ENCODE results near the gene PTGFRN.
"Not testable (repeated sequence)": the region's sequence is repeated elsewhere in the genome, so short reads cannot be mapped to it uniquely, and the experiment has no call there.

PTGFRN gene

DNA sequence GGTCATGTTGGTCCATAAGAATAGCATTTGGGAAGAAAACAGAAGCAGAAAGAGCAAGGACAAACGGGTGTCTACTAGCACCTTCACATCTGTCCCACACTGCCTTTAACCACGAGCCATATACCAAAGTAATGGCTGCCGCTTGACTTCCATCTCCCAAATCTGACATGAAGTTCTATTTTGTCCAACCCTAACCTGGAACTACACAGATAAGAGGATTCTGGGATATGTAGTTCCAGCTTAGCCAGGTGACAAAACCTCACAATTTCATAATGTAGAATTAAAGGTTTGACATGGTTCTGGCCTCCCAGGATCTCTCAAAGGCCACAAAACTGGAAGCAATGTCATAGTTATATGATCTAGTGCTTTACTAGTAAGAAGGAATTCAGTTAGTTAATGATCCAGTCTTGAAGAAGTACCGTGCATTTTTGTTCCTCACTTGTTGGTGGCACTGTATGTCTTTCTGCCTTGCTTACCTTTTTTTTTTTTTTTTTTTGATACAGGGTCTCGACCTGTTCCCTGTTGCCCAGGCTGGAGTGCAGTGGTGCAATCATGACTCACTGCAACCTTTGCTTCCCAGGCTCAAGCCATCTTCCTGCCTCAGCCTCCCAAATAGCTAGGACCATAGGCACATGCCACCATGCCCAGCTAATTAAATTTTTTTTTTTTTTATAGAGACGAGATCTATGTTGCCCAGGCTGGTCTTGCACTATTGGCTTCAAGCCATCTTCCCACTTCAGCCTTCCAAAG is 17.5 kb downstream of the PTGFRN start:
- Histone ChIP-seq H3K9ac (ENCODE audit: insufficient read length) (no peak overlapping the region), H3K9me3 (ENCODE audit: low read depth, low read length) (no peaks in the 10 kb centered on the region), H3K27ac (no peak overlapping the region), H3K4me3 (no peak overlapping the region), H3K36me3 (ENCODE audit: insufficient read depth, low read length) (no peaks in the 10 kb centered on the region)
- TF ChIP-seq POLR2AphosphoS5 (IDR thresholded peaks at IDR 0.05; ENCODE audit: borderline replicate concordance, low read depth, low read length) (no peak), EZH2 (IDR thresholded peaks at IDR 0.05) (no peak), FOXP2 (optimal IDR thresholded peaks at IDR 0.05; ENCODE audit: control extremely low read depth, extremely low read length, insufficient read depth) (no peak)
- DNase-seq (ENCODE audit: low read depth, low spot score): no peak

DNA sequence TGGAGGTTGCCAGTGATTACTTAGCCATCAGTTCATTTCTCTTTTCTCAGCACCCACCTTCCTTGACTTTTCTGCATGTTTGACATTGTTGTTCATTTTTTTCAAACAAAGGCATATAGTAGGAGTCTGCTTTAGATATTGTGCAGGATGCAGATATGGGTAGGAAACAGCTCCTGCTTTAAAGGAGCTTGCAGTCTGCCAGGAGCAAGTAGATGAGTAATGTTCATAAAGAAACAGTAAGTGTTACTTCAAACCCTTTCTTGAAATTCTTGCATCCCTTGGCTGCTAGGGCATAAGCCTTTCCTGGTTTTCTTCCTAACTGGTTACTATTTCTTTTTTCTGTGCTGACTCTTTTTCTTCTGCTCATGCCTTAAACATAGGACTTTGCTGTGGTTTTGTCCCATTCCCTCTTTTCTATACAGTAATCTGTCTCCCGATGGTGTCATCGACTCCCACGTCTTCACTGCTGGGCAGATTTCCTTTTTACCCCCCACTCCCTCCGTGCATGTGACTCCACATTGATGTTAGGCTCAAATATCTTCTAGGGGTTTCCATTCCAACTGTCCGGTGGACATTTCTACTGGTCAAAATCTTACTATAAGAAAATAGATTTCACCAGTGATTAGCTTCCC is 20.4 kb downstream of the PTGFRN start:
- no peak for DNase-seq (ENCODE audit: low read depth, low spot score)
- H3K4me3 ChIP-seq: no peak overlapping the region
- no peak overlapping the region for H3K9ac ChIP-seq (ENCODE audit: insufficient read length)
- H3K27ac ChIP-seq: no peak overlapping the region
- no peaks in the 10 kb centered on the region for H3K9me3 ChIP-seq (ENCODE audit: low read depth, low read length)
- no peak for TF ChIP-seq FOXP2 (optimal IDR thresholded peaks at IDR 0.05; ENCODE audit: control extremely low read depth, extremely low read length, insufficient read depth)
- H3K36me3 ChIP-seq (ENCODE audit: insufficient read depth, low read length): no peaks in the 10 kb centered on the region

- H3K9me3 ChIP-seq (ENCODE audit: low read depth, low read length): no peaks in the 10 kb centered on the region
- no peak overlapping the region for H3K9ac ChIP-seq (ENCODE audit: insufficient read length)
- no peak overlapping the region for H3K27ac ChIP-seq
- TF ChIP-seq EZH2 (IDR thresholded peaks at IDR 0.05): no peak
- no peak for TF ChIP-seq POLR2AphosphoS5 (IDR thresholded peaks at IDR 0.05; ENCODE audit: borderline replicate concordance, low read depth, low read length)
- no peak for TF ChIP-seq FOXP2 (optimal IDR thresholded peaks at IDR 0.05; ENCODE audit: control extremely low read depth, extremely low read length, insufficient read depth)
- no peak for DNase-seq (ENCODE audit: low read depth, low spot score)
- H3K4me3 ChIP-seq: no peak overlapping the region
- no peaks in the 10 kb centered on the region for H3K36me3 ChIP-seq (ENCODE audit: insufficient read depth, low read length)
Measured at GRCh38 chr1:116931016-116931918, 21.6 kb downstream of the PTGFRN start.

DNA sequence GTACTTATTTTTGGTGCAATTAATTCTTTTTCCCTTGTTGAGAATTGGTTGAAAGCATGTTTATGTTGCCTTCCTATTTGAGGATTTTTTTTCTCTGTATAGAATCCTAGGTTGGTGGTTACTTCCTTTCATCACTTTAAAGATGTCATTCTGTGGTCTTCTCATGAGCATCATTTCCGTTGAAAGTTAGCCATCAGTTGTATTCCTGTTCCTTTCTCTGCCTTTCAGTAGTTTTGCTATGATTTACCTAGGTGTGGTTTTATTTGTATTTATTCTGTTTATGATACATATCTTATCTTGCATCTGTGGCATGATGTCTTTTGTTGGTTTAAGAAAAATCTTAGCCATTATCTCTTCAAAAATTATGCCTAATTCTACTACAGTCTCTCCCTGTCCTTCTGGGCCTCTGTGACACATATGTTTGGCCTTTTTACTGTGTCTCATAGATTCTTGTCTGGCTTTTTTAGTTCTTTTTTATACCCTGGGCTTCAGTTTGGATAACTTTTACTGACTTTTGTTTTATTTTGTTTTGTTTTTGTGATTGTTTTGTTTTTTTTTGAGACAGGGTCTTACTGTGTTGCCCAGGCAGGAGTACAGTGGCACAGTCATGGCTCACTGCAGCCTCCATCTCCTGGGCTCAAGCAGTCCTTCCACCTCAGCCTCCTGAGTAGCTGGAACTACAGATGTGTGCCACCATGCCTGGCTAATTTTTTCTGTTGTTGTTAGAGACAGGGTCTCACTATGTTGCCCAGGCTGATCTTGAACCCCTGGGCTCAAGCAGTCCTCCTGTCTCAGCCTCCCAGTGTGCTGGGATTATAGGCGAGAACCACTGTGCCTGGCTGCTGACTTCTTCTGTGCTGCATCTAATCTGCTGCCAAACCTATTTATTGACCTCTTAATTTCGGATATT is 24.1 kb downstream of the PTGFRN start:
- Histone ChIP-seq H3K9ac (ENCODE audit: insufficient read length) (no peak overlapping the region), H3K27ac (no peak overlapping the region), H3K4me3 (no peak overlapping the region), H3K36me3 (ENCODE audit: insufficient read depth, low read length) (no peaks in the 10 kb centered on the region), H3K9me3 (ENCODE audit: low read depth, low read length) (no peaks in the 10 kb centered on the region)
- no peak for DNase-seq (ENCODE audit: low read depth, low spot score)
- TF ChIP-seq EZH2 (IDR thresholded peaks at IDR 0.05) (no peak), FOXP2 (optimal IDR thresholded peaks at IDR 0.05; ENCODE audit: control extremely low read depth, extremely low read length, insufficient read depth) (no peak), POLR2AphosphoS5 (IDR thresholded peaks at IDR 0.05; ENCODE audit: borderline replicate concordance, low read depth, low read length) (no peak)

GRCh38 chr1:116934586-116935207 is 25.0 kb downstream of the PTGFRN start:
- DNase-seq (ENCODE audit: low read depth, low spot score): no peak
- no peaks in the 10 kb centered on the region for H3K36me3 ChIP-seq (ENCODE audit: insufficient read depth, low read length)

DNA sequence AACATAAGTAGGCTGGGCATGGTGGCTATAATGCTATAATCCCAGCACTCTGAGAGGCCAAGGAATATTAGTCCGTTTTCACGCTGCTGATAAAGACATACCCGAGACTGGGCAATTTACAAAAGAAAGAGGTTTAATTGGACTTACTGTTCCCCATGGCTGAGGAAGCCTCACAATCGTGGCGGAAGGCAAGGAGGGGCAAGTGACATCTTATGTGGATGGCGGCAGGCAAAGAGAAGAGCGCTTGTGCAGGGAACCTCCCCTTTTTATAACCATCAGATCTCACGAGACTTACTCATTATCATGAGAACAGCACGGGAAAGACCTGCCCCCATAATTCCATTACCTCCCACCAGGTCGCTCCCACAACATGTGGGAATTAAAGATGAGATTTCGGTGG is 28.5 kb downstream of the PTGFRN start:
- H3K36me3 ChIP-seq (ENCODE audit: insufficient read depth, low read length): no peaks in the 10 kb centered on the region; the same call in 1 of the 2 replicates
- no peak overlapping the region for H3K4me3 ChIP-seq
- TF ChIP-seq POLR2AphosphoS5 (IDR thresholded peaks at IDR 0.05; ENCODE audit: borderline replicate concordance, low read depth, low read length) (no peak), EZH2 (IDR thresholded peaks at IDR 0.05) (no peak), FOXP2 (optimal IDR thresholded peaks at IDR 0.05; ENCODE audit: control extremely low read depth, extremely low read length, insufficient read depth) (no peak)
- H3K9ac ChIP-seq (ENCODE audit: insufficient read length): no peak overlapping the region
- H3K9me3 ChIP-seq (ENCODE audit: low read depth, low read length): no peaks in the 10 kb centered on the region
- DNase-seq (ENCODE audit: low read depth, low spot score): no peak
- no peak overlapping the region for H3K27ac ChIP-seq

More at GRCh38 chr1:116934586-116935207, 25.0 kb downstream of the PTGFRN start:
- Histone ChIP-seq H3K9ac (ENCODE audit: insufficient read length) (no peak overlapping the region), H3K4me3 (no peak overlapping the region), H3K9me3 (ENCODE audit: low read depth, low read length) (no peaks in the 10 kb centered on the region), H3K27ac (no peak overlapping the region)
- TF ChIP-seq FOXP2 (optimal IDR thresholded peaks at IDR 0.05; ENCODE audit: control extremely low read depth, extremely low read length, insufficient read depth): no peak
- TF ChIP-seq EZH2 (IDR thresholded peaks at IDR 0.05): no peak
- no peak for TF ChIP-seq POLR2AphosphoS5 (IDR thresholded peaks at IDR 0.05; ENCODE audit: borderline replicate concordance, low read depth, low read length)

DNA sequence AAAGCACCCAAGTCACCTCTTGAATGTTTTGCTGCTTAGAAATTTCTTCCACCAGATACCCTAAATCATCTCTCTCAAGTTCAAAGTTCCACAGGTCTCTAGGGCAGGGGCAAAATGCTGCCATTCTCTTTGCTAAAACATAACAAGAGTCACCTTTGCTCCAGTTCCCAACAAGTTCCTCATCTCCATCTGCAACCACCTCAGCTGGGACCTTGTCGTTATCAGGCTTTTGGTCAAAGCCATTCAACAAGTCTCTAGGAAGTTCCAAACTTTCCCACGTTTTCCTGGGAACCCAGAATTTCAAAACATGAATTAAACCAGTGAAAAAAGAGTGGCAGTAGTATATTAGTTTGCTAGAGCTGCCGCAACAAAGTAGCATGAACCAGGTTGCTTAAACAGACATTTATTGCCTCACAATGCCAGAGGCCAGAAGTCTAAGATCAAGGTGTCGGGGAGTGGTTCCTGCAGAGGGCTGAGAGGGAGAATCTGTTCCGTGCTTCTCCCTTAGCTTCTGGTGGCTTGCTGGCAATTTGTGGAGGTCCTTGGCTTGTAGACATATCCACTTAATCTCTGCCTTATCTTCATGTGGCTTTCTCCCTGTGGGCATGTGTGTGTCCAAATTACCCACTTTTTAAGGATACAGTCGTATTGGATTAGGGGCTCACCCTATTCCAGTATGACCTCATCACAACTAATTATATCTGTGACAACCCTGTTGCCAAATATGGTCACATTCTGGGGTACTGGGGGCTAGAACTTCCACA is 30.2 kb downstream of the PTGFRN start:
- not testable (repeated sequence) for H3K9me3 ChIP-seq (ENCODE audit: low read depth, low read length); DNase-seq (ENCODE audit: low read depth, low spot score); H3K27ac ChIP-seq; H3K9ac ChIP-seq (ENCODE audit: insufficient read length); H3K4me3 ChIP-seq; H3K36me3 ChIP-seq (ENCODE audit: insufficient read depth, low read length)

Measured in SK-N-MC (cell line).